RWPE1 (cell line): ENCODE measurements around the gene PCCA.

Experiments
- CTCF ChIA-PET: fragments of 350-600 bp; sonication (Branson Sonifier 250); formaldehyde crosslinking; extraction: SDS; loops from one replicate; lab custom pipeline; 2021; lab: Yijun Ruan, JAX
- POLR2A ChIA-PET: fragments of 400-600 bp; formaldehyde crosslinking; extraction: SDS; loops from one replicate; lab custom pipeline; 2020; ENCODE audit warnings: antibody characterized with exemption; ENCODE audit not compliant: low non-redundant PET; lab: Yijun Ruan, JAX
- DNase-seq: peaks from one replicate; pipeline ENCODE4 v3.0.0; 2012; ENCODE audit warnings: low spot score
- H3K27ac ChIP-seq: fragments of 450-650 bp; 2 replicates; pipeline ENCODE4 v1.5.1; 2017
- CTCF ChIP-seq: fragments of 450-650 bp; conservative IDR thresholded peaks from 2 replicates; pipeline ENCODE4 v1.5.1; 2017; ENCODE audit warnings: low read depth, mild to moderate bottlenecking

PCCA gene

GRCh38 chr13:100336795-100337516 lies 248.1 kb downstream of the PCCA start:
- POLR2A ChIA-PET = no interaction called here
- CTCF ChIA-PET = interaction anchor here (1.1 kb wide), 1 partner anchor 102 kb away, joined by 11 read pairs; no protein-coding TSS in a partner anchor

GRCh38 chr13:100338275-100338674 lies 249.4 kb downstream of the PCCA start:
- H3K27ac ChIP-seq = no peak overlapping the region
- no peak for DNase-seq
- POLR2A ChIA-PET = no interaction called here
- CTCF ChIA-PET = no interaction called here
- TF ChIP-seq CTCF = no peak

More at GRCh38 chr13:100336795-100337516, 248.1 kb downstream of the PCCA start:
- no peak for TF ChIP-seq CTCF
- DNase-seq = no peak
- no peak overlapping the region for H3K27ac ChIP-seq

- no peak for DNase-seq
- POLR2A ChIA-PET = no interaction called here
- CTCF ChIA-PET = no interaction called here
- TF ChIP-seq CTCF = no peak
- H3K27ac ChIP-seq = no peak overlapping the region
These were observed 250.6 kb downstream of the PCCA start for GRCh38 chr13:100339411-100339940.

GRCh38 chr13:100340865-100341264 lies 252.0 kb downstream of the PCCA start:
- ChIA-PET CTCF (interaction anchor here (0.6 to 0.7 kb wide), 2 partner anchors 19 to 221 kb away, joined by 3 to 7 read pairs; no protein-coding TSS in a partner anchor), POLR2A (no interaction called here)
- DNase-seq = no peak
- no peak for TF ChIP-seq CTCF
- H3K27ac ChIP-seq = no peak overlapping the region

- DNase-seq = no peak
- TF ChIP-seq CTCF = no peak
- ChIA-PET CTCF (interaction anchor here (0.6 to 0.7 kb wide), 2 partner anchors 19 to 221 kb away, joined by 3 to 7 read pairs; no protein-coding TSS in a partner anchor), POLR2A (no interaction called here)
- no peak overlapping the region for H3K27ac ChIP-seq
These were observed 252.4 kb downstream of the PCCA start for GRCh38 chr13:100341327-100341726.

- ChIA-PET POLR2A (interaction anchor here (0.7 kb wide), 1 partner anchor 251 kb away, joined by 3 read pairs; no protein-coding TSS in a partner anchor), CTCF (no interaction called here)
- H3K27ac ChIP-seq = no peak overlapping the region
- TF ChIP-seq CTCF = no peak
- DNase-seq = no peak
These were observed 255.7 kb downstream of the PCCA start for GRCh38 chr13:100344544-100344943.
